Stimulated activated CD4-positive, alpha-beta T cell treated with anti-CD3 and anti-CD28 coated beads, Interleukin-4, amount 100 ng/mL, for 24 hours (primary cell): ENCODE data around the gene RAB3D.
"Not testable (repeated sequence)": the region's sequence is repeated elsewhere in the genome, so short reads cannot be mapped to it uniquely, and the experiment has no call there.

ENCODE experiments used
- DNase-seq: peaks from one replicate; pipeline ENCODE4 v3.0.0-alpha.2; 2020

The RAB3D gene, protein sequence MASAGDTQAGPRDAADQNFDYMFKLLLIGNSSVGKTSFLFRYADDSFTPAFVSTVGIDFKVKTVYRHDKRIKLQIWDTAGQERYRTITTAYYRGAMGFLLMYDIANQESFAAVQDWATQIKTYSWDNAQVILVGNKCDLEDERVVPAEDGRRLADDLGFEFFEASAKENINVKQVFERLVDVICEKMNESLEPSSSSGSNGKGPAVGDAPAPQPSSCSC

GRCh38 chr19:11339254-11340098 is at the start of gene RAB3D:
Gene RAB3D (minus strand): TSS chr19:11339657. CDS start chr19:11337399, 2,258 bp downstream.
- peak; percentile 86 for DNase-seq

DNA sequence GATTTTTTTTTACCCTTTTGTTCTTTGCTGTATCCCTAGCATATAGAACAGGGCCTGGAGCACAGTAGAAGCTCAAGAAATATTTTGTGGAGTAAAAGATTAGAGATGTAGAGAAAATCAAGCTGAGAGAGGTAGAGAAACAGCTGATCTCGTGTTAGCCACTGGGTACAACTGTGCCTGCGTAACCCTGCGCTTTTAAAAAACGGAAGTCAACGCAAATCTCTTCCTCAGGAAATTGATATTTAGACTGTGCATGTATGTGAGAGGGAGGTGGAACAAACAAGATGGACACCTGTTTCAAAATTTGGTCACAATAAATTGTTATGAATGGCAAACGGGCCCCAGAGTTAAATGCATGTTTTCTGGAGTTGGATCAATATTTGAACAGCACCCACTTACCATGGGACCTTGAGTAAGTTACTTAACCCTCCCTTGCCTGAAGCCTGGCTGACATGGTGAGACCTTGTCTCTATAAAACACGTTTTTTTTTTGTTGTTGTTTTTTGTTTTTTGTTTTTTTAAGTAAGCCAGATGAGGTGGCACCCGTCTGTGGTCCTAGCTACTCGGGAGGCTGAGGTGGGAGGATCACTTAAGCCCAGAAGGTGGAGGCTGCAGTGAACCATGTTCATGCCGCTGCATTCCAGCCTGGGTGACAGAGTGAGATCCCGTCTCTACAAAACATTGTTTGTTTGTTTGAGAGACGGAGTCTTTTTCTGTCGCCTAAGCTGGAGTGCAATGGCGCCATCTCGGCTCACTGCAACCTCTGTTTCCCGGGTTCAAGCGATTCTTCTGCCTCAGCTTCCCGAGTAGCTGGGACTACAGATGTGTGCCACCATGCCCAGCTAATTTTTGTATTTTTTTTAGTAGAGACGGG is 47.9 kb upstream of the RAB3D start:
- DNase-seq = no peak

DNA sequence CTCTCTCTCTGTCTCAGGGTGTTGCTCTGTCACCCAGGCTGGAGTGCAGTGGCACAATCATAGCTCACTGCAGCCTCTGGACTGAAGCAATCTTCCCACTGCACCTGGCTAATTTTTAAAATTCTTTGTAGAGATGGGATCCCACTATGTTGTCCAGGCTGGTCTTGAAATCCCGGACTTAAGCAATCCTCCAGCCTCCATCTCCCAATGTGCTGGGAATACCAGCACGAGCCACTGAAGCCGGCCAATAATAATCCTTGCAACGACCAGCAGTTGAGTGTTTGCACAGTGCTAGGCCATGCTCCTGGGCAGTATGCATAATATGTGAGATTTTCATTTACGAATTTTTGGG is 45.3 kb upstream of the RAB3D start:
- no peak for DNase-seq

DNA sequence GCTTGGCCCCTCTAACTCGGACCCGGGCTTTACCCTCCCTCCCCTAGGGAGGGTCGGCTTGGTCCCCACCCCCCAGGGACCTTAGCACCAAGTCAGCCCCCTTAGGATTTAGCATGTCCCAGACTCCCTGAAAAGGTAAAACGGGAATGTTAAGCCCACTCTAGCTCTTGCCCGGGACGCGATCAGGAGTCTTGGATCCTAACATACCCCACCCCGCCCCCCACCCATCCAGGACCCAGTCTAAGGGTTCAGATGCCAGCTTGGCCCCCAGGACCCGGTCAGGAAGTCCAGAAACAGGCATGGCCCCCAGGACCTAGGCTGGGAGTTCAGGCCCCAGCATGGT is 44.2 kb upstream of the RAB3D start:
- no peak for DNase-seq

DNA sequence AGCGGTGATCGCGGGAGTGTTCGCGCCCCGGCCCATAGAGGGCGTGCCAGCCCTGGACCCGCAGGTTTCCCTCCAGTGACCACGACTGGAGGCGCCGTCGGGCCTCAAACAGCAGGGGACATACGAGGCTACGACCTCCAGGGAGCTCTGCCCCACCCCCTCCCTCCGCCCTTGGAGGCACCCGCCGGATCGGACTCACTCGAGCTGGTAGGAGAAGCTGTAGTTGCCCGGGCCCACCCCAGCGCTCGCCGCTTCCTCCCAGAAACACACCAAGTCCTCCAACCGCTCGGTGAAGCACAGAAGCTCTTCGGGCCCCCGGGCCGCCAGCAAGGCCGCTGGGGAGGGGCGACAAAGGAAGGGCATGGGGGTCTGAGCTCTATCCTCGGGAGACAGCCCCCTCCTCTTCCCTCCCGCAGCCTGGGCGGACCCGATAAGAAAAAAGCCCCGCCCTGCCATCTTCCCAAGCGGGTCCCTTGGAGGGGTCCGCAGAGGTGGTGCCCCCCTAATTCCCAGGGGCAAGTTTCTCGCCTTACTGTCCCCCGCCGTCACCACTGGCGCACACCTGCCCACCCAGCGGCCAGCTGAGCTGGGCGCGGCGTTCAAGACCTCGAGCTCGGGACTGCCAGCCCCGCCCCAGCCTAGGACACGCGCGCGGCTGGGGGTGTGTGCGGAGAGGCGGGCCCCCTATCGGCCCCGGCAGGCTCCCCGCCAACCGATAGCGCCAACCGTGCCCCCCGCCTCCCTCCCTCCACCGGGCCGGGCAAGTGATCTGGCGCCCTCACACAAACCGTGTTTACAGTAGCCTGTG is 43.6 kb upstream of the RAB3D start:
- DNase-seq = peak; percentile 38

DNA sequence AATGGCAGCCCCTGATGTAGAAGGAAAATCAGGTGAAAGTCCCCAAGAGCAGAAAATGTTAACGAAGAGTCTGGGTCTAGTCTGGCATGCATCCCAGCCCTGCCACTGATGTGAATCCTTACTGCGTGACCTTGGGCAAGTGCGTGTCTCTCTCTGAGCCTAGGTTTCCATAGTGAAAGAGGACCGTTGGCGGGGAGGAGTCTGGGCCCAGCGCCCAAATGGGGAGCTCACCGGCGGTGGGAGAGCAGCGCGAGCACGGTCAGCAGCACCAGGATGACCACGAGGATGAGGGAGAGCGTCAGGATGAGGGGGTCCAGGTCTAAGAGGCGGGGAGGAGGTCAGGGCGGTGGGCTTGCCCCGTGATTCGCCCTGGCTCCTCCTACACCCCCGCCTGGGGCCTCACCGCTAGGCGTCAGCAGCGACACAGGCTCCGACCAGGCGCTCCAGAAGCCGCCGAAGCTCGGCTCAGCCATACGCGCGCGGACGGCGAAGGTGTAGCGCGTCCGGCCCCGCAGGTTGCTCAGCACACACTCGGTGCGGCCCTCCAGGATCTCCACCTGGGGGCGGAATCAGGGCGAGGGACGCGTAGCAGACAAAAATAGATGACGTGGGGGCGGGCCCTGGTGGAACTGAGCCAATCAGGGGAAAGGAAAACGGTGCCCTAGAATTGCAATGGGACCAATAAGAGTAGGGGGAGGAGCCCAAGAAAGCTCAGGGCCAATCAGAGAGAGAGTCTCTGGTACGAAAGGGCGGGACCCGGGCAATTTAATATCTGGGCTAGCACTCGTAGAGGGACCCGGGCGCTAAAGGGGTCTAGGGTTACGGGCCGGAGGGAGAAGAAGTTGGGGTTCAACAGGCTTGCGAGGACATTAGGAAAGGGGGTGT is 41.4 kb upstream of the RAB3D start:
- peak; percentile 96 for DNase-seq

- no peak for DNase-seq
Observed at GRCh38 chr19:11379857-11380350, 40.4 kb upstream of the RAB3D start.

GRCh38 chr19:11379269-11379845 is 39.9 kb upstream of the RAB3D start:
- DNase-seq = not testable (repeated sequence)

GRCh38 chr19:11378319-11379189 is 39.1 kb upstream of the RAB3D start:
- DNase-seq = peak; percentile 22

DNA sequence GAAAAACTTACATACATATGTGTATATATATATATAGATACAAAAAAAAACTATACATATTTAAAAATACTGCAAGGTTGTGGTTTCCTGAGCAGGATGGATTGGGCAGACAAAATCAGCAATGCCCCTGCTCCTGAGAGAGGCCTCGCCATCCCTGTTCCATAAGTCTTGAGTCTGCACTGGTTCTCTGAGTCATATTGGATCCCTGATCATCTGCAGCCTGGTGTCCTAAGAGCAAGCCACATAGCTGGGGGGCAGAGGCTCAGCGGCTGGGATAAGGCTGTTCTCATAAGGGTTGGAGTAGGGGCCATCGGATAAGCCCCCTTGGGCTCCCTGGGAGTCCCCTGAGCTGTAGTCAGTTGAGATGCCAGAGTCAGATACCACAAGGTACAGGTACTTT is 38.3 kb upstream of the RAB3D start:
- no peak for DNase-seq

DNA sequence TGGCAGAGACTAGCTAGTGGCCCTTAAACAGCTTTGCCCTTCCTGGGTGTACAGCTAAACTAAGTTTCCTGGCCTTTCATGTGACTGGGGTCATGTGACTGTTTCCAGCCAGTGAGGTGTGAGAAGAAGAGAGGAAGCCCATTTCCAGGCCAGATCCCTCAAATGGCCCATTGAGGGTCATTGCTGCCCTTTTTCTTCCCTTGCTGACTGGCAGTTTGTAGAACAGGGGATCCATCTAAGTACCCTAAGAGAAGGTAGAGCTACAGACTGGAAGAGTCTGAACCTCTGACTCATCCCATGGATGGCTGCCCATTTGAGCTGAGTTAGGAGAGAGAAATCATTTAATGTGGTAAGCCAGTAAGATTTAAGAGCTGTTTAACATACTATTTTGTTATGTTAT is 37.8 kb upstream of the RAB3D start:
- DNase-seq = peak; percentile 26

- DNase-seq = peak; percentile 67
Observed at GRCh38 chr19:11375143-11375948, 35.9 kb upstream of the RAB3D start.

- DNase-seq = peak; percentile 97
Observed at GRCh38 chr19:11374433-11375142, 35.1 kb upstream of the RAB3D start, which contains the start of gene SWSAP1. Gene SWSAP1 (plus strand): TSS chr19:11374666. CDS start chr19:11374681, 15 bp downstream.

- no peak for DNase-seq
Observed at GRCh38 chr19:11373885-11374432, 34.5 kb upstream of the RAB3D start.

GRCh38 chr19:11373166-11373884 is 33.9 kb upstream of the RAB3D start:
- no peak for DNase-seq

GRCh38 chr19:11370744-11371143 is 31.3 kb upstream of the RAB3D start:
- no peak for DNase-seq

- no peak for DNase-seq
Observed at GRCh38 chr19:11367528-11367927, 28.1 kb upstream of the RAB3D start.
